Prostate gland (tissue), 2 donors: ENCODE measurements around the gene PIH1D1. TPM values are rescaled to one million over a fixed set of nuclear protein-coding genes. Genes with fewer than 3 reads are reported as not detected.

Experiments
- DNase-seq: peaks from one replicate; pipeline ENCODE4 v3.0.0-alpha.2; 2019; ENCODE audit warnings: low spot score
- H3K27ac ChIP-seq, 2 donors: fragments of 200-600 bp; sonication (generic); 2 replicates each; pipeline ENCODE4 v1.5.1; 2017 to 2019
- H3K27me3 ChIP-seq: fragments of 200-600 bp; sonication (generic); replicated peaks from 2 replicates; pipeline ENCODE4 v1.5.1; 2019; ENCODE audit not compliant: insufficient read depth
- H3K36me3 ChIP-seq, 2 donors: fragments of 200-600 bp; sonication (generic); 1 replicate in 1 of 2; 2 replicates in 1 of 2; pipeline versions ENCODE4 v1.5.1 to v1.8.1; 2017 to 2019
- H3K4me1 ChIP-seq: fragments of 200-600 bp; sonication (generic); replicated peaks from 2 replicates; pipeline ENCODE4 v1.5.1; 2019
- H3K4me3 ChIP-seq, 2 donors: fragments of 200-600 bp; sonication (generic); 2 replicates each; pipeline ENCODE4 v1.5.1; 2017 to 2019
- H3K9me3 ChIP-seq: fragments of 200-600 bp; sonication (generic); 2 replicates; pipeline ENCODE4 v1.5.1; 2017
- CTCF ChIP-seq, 4 experiments: fragments of 200-600 bp in 2 of 4; fragments of 450-650 bp in 2 of 4; sonication (generic) in 2 of 4; IDR thresholded peaks; 1 replicate in 3 of 4; 2 replicates in 1 of 4; pipeline ENCODE4 v1.5.1; 2016 to 2019; ENCODE audit warnings: antibody characterized with exemption in 4 of 4, mild to moderate bottlenecking in 2 of 4, moderate library complexity in 2 of 4
- POLR2A ChIP-seq: fragments of 450-650 bp; IDR thresholded peaks from one replicate; pipeline ENCODE4 v1.6.1; 2016; ENCODE audit warnings: antibody characterized with exemption, mild to moderate bottlenecking
- POLR2AphosphoS5 ChIP-seq: sonication (generic); formaldehyde crosslinking; IDR thresholded peaks from one replicate; pipeline ENCODE4 v1.6.1; 2017; ENCODE audit warnings: antibody characterized with exemption
- WGBS: methylation state at CpG from one replicate; pipeline ENCODE4 v1.1.5; 2018; 5-methylcytosine and 5-hydroxymethylcytosine counted together
- intact Hi-C: fragments of 100-400 bp; cut with DNase I; formaldehyde crosslinking; loops from one replicate; pipeline ENCODE4 v1.14.2; 2022
- total RNA-seq, 2 donors: library from RNA; depleted of rRNA; stranded (reverse); fragments of >200 nt; gene quantifications; one replicate each; pipeline ENCODE4 v1.1.0, GENCODE V29; 2016

PIH1D1 gene
- 100 to 1,000 TPM in 1 of 2 donors, 10 to 100 TPM in 1; 93.0 to 123 TPM for total RNA-seq

- Histone ChIP-seq H3K27me3 (no peaks in the 10 kb centered on the region), H3K9me3 (no peaks in the 10 kb centered on the region), H3K4me3 (peak within 1 kb of the TSS; percentile 77 to 83), H3K4me1 (no peaks in the 10 kb centered on the region), H3K36me3 (no peaks in the 10 kb centered on the region), H3K27ac (peak within 1 kb of the TSS; percentile 93 to 95)
- intact Hi-C loops, result no loop called here
- whole genome bisulfite sequencing, result under 1% methylated on average over 42 of the region's 42 CpGs
- peak; percentile 99 for TF ChIP-seq POLR2AphosphoS5
- peak in 3 of 4 experiments; percentile 16 to 40 (median 38) for TF ChIP-seq CTCF (IDR thresholded peaks at IDR 0.05)
- TF ChIP-seq POLR2A, result peak; percentile 55
- DNase-seq, result peak; percentile 99
Observed at GRCh38 chr19:49451430-49452181, at the start of gene PIH1D1. PIH1D1 (minus strand) TSS chr19:49451814; CDS start chr19:49451574, 240 bp downstream.

GRCh38 chr19:49499030-49499670, 47.5 kb upstream of the PIH1D1 start:
- no peaks in the 10 kb centered on the region for H3K27me3 ChIP-seq
- DNase-seq, result no peak
- peaks cover 10 to 13% of the 10 kb centered on the region in 2 donors for H3K36me3 ChIP-seq
- 70% methylated on average over 19 of the region's 19 CpGs for WGBS
- no peaks in the 10 kb centered on the region for H3K9me3 ChIP-seq
- no peak for TF ChIP-seq POLR2A
- no peak for TF ChIP-seq CTCF (IDR thresholded peaks at IDR 0.05)
- TF ChIP-seq POLR2AphosphoS5, result no peak
- peak overlapping the region in 1 of 2 donors; percentile 10 for H3K27ac ChIP-seq
- intact Hi-C loops, result no loop called here
- H3K4me3 ChIP-seq, result no peak overlapping the region
- no peaks in the 10 kb centered on the region for H3K4me1 ChIP-seq

GRCh38 chr19:49498475-49498874, 46.9 kb upstream of the PIH1D1 start:
- no peak overlapping the region for H3K27ac ChIP-seq
- no peaks in the 10 kb centered on the region for H3K4me1 ChIP-seq
- no peaks in the 10 kb centered on the region for H3K9me3 ChIP-seq
- no peaks in the 10 kb centered on the region for H3K27me3 ChIP-seq
- 79% methylated on average over 7 of the region's 7 CpGs for WGBS
- intact Hi-C loops, result no loop called here
- no peak overlapping the region for H3K4me3 ChIP-seq
- DNase-seq, result no peak
- peaks cover 10 to 13% of the 10 kb centered on the region in 2 donors for H3K36me3 ChIP-seq
- TF ChIP-seq CTCF (IDR thresholded peaks at IDR 0.05), result no peak
- TF ChIP-seq POLR2AphosphoS5, result no peak
- TF ChIP-seq POLR2A, result no peak

- H3K36me3 ChIP-seq, result peaks cover 10 to 13% of the 10 kb centered on the region in 2 donors
- no peak overlapping the region for H3K27ac ChIP-seq
- TF ChIP-seq CTCF (IDR thresholded peaks at IDR 0.05) (no peak), POLR2AphosphoS5 (no peak), POLR2A (no peak)
- 88% methylated on average over 12 of the region's 12 CpGs for WGBS
- no peaks in the 10 kb centered on the region for H3K27me3 ChIP-seq
- no peaks in the 10 kb centered on the region for H3K9me3 ChIP-seq
- intact Hi-C loops, result no loop called here
- H3K4me1 ChIP-seq, result no peaks in the 10 kb centered on the region
- peak overlapping the region in 1 of 2 donors; percentile 64 for H3K4me3 ChIP-seq
- no peak for DNase-seq
Observed at GRCh38 chr19:49497789-49498103, 46.1 kb upstream of the PIH1D1 start.
